GM23338 (cell line): Measurements from ENCODE around the gene DRC1. TPM values are rescaled to one million over a fixed set of nuclear protein-coding genes. Genes with fewer than 3 reads are reported as not detected.

ENCODE experiments used
- ATAC-seq: fragments of 200-7000 bp; cut with Tn5 transposase; 3 replicates; pipeline ENCODE4 v1.9.1; 2020
- DNase-seq: peaks from one replicate; pipeline ENCODE4 v3.0.0-alpha.2; 2015; ENCODE audit warnings: low spot score
- H2AFZ ChIP-seq: fragments of 200-600 bp; sonication (generic); 2 replicates; pipeline ENCODE4 v1.8.0; 2016; ENCODE audit warnings: antibody characterized with exemption, mild to moderate bottlenecking, moderate library complexity
- H3F3A ChIP-seq: fragments of 200-600 bp; sonication (generic); replicated peaks from 2 replicates; pipeline ENCODE4 v1.8.0; 2017; ENCODE audit warnings: antibody characterized with exemption, mixed run types, low read depth
- H3K27ac ChIP-seq: fragments of 200-600 bp; sonication (generic); 2 replicates; pipeline ENCODE4 v1.6.1; 2016; ENCODE audit warnings: low read depth
- H3K27me3 ChIP-seq: fragments of 200-600 bp; sonication (generic); 2 replicates; pipeline ENCODE4 v1.8.0; 2016; ENCODE audit warnings: mild to moderate bottlenecking, mixed run types, moderate library complexity; ENCODE audit not compliant: insufficient read depth
- H3K36me3 ChIP-seq: fragments of 200-600 bp; sonication (generic); 2 replicates; pipeline ENCODE4 v1.8.0; 2016; ENCODE audit warnings: mild to moderate bottlenecking; ENCODE audit not compliant: insufficient read depth
- H3K4me1 ChIP-seq: fragments of 200-600 bp; sonication (generic); 2 replicates; pipeline ENCODE4 v1.8.0; 2016; ENCODE audit warnings: mild to moderate bottlenecking, moderate library complexity; ENCODE audit not compliant: insufficient read depth
- H3K4me2 ChIP-seq: fragments of 200-600 bp; sonication (generic); 2 replicates; pipeline ENCODE4 v1.7.1; 2017; ENCODE audit warnings: mixed run types
- H3K4me3 ChIP-seq: fragments of 200-600 bp; sonication (generic); 2 replicates; pipeline ENCODE4 v1.6.1; 2016; ENCODE audit warnings: mixed run types
- H3K79me2 ChIP-seq: fragments of 200-600 bp; sonication (generic); replicated peaks from 2 replicates; pipeline ENCODE4 v1.8.0; 2017; ENCODE audit warnings: mild to moderate bottlenecking; ENCODE audit not compliant: insufficient read depth
- H3K9me2 ChIP-seq: fragments of 200-600 bp; sonication (generic); 2 replicates; pipeline ENCODE4 v1.8.0; 2017; ENCODE audit not compliant: insufficient read depth
- H4K20me1 ChIP-seq: fragments of 200-600 bp; sonication (generic); replicated peaks from 2 replicates; pipeline ENCODE4 v1.8.0; 2017; ENCODE audit warnings: mild to moderate bottlenecking; ENCODE audit not compliant: insufficient read depth
- H3K27ac Mint-ChIP-seq: 2 replicates; pipeline ENCODE4 v1.8.0; 2020; ENCODE audit warnings: inconsistent platforms, mild to moderate bottlenecking, moderate library complexity, mixed read lengths
- H3K27me3 Mint-ChIP-seq: 3 replicates; pipeline ENCODE4 v1.8.0; 2022; ENCODE audit warnings: low read depth, mild to moderate bottlenecking, moderate library complexity, mixed read lengths, inconsistent platforms; ENCODE audit not compliant: insufficient read depth, poor library complexity
- H3K36me3 Mint-ChIP-seq: 3 replicates; pipeline ENCODE4 v1.8.0; 2021; ENCODE audit warnings: low read depth, mild to moderate bottlenecking, inconsistent platforms, moderate library complexity, mixed read lengths
- H3K4me1 Mint-ChIP-seq: 3 replicates; pipeline ENCODE4 v1.8.0; 2020; ENCODE audit warnings: mild to moderate bottlenecking, inconsistent platforms, mixed read lengths
- H3K4me3 Mint-ChIP-seq: 3 replicates; pipeline ENCODE4 v1.8.0; 2021; ENCODE audit warnings: moderate library complexity, mild to moderate bottlenecking, inconsistent platforms, mixed read lengths
- H3K9me3 Mint-ChIP-seq: 3 replicates; pipeline ENCODE4 v1.8.0; 2020; ENCODE audit warnings: moderate library complexity, mild to moderate bottlenecking, inconsistent platforms, mixed read lengths
- CREB1 ChIP-seq: fragments of 250-450 bp; sonication (Bioruptor Pico); IDR thresholded peaks from 2 replicates; pipeline ENCODE4 v1.5.0; 2020; ENCODE audit warnings: low read depth, mild to moderate bottlenecking, moderate library complexity
- EZH2 ChIP-seq: fragments of 200-600 bp; sonication (generic); IDR thresholded peaks from one replicate; pipeline ENCODE4 v1.8.0; 2017; ENCODE audit warnings: antibody characterized with exemption, mild to moderate bottlenecking, low read depth; ENCODE audit not compliant: unreplicated experiment
- EZH2phosphoT487 ChIP-seq: fragments of 200-600 bp; sonication (generic); IDR thresholded peaks from one replicate; pipeline ENCODE4 v1.8.1; 2018; ENCODE audit warnings: antibody characterized with exemption; ENCODE audit not compliant: unreplicated experiment
- NANOG ChIP-seq: IDR thresholded peaks from 2 replicates; pipeline ENCODE4 v1.6.1; 2016; ENCODE audit warnings: antibody characterized with exemption, borderline replicate concordance
- POLR2AphosphoS5 ChIP-seq: IDR thresholded peaks from 2 replicates; pipeline ENCODE4 v1.6.1; 2016; ENCODE audit warnings: antibody characterized with exemption, low read depth
- REST ChIP-seq: IDR thresholded peaks from one replicate; pipeline ENCODE4 v1.6.1; 2018; ENCODE audit warnings: antibody characterized with exemption; ENCODE audit not compliant: unreplicated experiment
- STAT1 ChIP-seq: IDR thresholded peaks from one replicate; pipeline ENCODE4 v1.6.1; 2016; ENCODE audit warnings: antibody characterized with exemption; ENCODE audit not compliant: unreplicated experiment
- ZNF114 ChIP-seq: fragments of 250-450 bp; sonication (Bioruptor Pico); IDR thresholded peaks from 2 replicates; pipeline ENCODE4 v1.5.0; 2020; ENCODE audit warnings: mild to moderate bottlenecking, moderate library complexity
- ZNF331 ChIP-seq: fragments of 250-450 bp; sonication (Bioruptor Pico); IDR thresholded peaks from 2 replicates; pipeline ENCODE4 v1.5.0; 2020; ENCODE audit warnings: low read depth, mild to moderate bottlenecking, moderate library complexity
- polyA plus RNA-seq: library from polyadenylated mRNA; unstranded; fragments of >200 nt; fragmentation: Nextera tagmentation; extraction: Ambion mirVana; gene quantifications from 2 replicates; pipeline ENCODE4 v1.2.1, GENCODE V29; 2016
- total RNA-seq: library from RNA; depleted of rRNA; stranded (reverse); fragments of >200 nt; shearing (Covaris generic); gene quantifications from 2 replicates; pipeline ENCODE4 v1.2.3, GENCODE V29; 2014
- TF ChIP-seq, protein P1 (sequence below): IDR thresholded peaks from 2 replicates; pipeline ENCODE4 v1.6.1; 2016; ENCODE audit warnings: antibody characterized with exemption
- TF ChIP-seq, protein P2 (sequence below): fragments of 250-450 bp; sonication (Bioruptor Pico); IDR thresholded peaks from 2 replicates; pipeline ENCODE4 v1.5.0; 2020; ENCODE audit warnings: mild to moderate bottlenecking, moderate library complexity

DRC1 gene
- total and polyA plus RNA-seq, 2 experiments from 2014 or later: 0.45 TPM; not detected in 1

- TF ChIP-seq REST (no peak), ZNF331 (CRISPR knock-in tag) (no peak), ZNF114 (CRISPR knock-in tag) (no peak), EZH2 (no peak)
These were observed 33.4 kb downstream of the DRC1 start (continued) for GRCh38 chr2:26435106-26435505.

DNA sequence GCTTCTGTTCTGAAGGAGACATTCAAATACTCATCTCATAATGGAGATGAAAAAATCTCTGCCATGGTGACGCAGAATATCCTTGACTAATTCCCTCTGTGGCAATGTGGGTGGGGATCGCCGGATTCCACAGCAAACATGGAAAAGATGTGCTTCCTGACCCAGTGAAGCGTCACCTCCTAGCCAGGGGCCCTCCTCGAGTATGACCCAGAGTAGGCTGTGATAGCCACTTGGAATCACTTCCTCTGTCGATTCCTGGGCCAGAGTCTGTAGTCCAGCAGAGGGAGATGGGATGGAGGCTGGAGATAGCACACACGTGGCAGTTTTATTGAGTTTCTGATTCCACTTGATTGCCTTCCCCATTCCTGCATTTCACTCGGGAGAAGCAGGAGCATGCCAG lies 36.8 kb downstream of the DRC1 start:
- Histone ChIP-seq H3K79me2 (no peaks in the 10 kb centered on the region), H3K27me3 (no peaks in the 10 kb centered on the region), H4K20me1 (no peaks in the 10 kb centered on the region), H3K36me3 (no peaks in the 10 kb centered on the region), H3F3A (no peaks in the 10 kb centered on the region), H2AFZ (peak overlapping the region; percentile 12; the same call in 1 of the 2 replicates), H3K27ac (no peak overlapping the region), H3K9me2 (no peaks in the 10 kb centered on the region), H3K4me2 (no peak overlapping the region), H3K4me3 (no peak overlapping the region), H3K4me1 (no peaks in the 10 kb centered on the region)
- Mint-ChIP-seq H3K36me3 (no peaks in the 10 kb centered on the region), H3K4me3 (no peak overlapping the region), H3K4me1 (0 out of 3 replicates have a peak, but pooled peaks cover 3% of the 10 kb centered on the region), H3K9me3 (no peaks in the 10 kb centered on the region; the same call in 2 of the 3 replicates), H3K27ac (no peak overlapping the region), H3K27me3 (peaks cover 4% of the 10 kb centered on the region)
- peak; percentile 13 for DNase-seq
- no peak for TF ChIP-seq NANOG
- no peak for TF ChIP-seq STAT1
- no peak for TF ChIP-seq CREB1 (CRISPR knock-in tag)
- TF ChIP-seq POLR2AphosphoS5: no peak
- TF ChIP-seq, protein P1, sequence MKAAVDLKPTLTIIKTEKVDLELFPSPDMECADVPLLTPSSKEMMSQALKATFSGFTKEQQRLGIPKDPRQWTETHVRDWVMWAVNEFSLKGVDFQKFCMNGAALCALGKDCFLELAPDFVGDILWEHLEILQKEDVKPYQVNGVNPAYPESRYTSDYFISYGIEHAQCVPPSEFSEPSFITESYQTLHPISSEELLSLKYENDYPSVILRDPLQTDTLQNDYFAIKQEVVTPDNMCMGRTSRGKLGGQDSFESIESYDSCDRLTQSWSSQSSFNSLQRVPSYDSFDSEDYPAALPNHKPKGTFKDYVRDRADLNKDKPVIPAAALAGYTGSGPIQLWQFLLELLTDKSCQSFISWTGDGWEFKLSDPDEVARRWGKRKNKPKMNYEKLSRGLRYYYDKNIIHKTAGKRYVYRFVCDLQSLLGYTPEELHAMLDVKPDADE: no peak
- no peak for TF ChIP-seq EZH2phosphoT487
- TF ChIP-seq, protein P2, sequence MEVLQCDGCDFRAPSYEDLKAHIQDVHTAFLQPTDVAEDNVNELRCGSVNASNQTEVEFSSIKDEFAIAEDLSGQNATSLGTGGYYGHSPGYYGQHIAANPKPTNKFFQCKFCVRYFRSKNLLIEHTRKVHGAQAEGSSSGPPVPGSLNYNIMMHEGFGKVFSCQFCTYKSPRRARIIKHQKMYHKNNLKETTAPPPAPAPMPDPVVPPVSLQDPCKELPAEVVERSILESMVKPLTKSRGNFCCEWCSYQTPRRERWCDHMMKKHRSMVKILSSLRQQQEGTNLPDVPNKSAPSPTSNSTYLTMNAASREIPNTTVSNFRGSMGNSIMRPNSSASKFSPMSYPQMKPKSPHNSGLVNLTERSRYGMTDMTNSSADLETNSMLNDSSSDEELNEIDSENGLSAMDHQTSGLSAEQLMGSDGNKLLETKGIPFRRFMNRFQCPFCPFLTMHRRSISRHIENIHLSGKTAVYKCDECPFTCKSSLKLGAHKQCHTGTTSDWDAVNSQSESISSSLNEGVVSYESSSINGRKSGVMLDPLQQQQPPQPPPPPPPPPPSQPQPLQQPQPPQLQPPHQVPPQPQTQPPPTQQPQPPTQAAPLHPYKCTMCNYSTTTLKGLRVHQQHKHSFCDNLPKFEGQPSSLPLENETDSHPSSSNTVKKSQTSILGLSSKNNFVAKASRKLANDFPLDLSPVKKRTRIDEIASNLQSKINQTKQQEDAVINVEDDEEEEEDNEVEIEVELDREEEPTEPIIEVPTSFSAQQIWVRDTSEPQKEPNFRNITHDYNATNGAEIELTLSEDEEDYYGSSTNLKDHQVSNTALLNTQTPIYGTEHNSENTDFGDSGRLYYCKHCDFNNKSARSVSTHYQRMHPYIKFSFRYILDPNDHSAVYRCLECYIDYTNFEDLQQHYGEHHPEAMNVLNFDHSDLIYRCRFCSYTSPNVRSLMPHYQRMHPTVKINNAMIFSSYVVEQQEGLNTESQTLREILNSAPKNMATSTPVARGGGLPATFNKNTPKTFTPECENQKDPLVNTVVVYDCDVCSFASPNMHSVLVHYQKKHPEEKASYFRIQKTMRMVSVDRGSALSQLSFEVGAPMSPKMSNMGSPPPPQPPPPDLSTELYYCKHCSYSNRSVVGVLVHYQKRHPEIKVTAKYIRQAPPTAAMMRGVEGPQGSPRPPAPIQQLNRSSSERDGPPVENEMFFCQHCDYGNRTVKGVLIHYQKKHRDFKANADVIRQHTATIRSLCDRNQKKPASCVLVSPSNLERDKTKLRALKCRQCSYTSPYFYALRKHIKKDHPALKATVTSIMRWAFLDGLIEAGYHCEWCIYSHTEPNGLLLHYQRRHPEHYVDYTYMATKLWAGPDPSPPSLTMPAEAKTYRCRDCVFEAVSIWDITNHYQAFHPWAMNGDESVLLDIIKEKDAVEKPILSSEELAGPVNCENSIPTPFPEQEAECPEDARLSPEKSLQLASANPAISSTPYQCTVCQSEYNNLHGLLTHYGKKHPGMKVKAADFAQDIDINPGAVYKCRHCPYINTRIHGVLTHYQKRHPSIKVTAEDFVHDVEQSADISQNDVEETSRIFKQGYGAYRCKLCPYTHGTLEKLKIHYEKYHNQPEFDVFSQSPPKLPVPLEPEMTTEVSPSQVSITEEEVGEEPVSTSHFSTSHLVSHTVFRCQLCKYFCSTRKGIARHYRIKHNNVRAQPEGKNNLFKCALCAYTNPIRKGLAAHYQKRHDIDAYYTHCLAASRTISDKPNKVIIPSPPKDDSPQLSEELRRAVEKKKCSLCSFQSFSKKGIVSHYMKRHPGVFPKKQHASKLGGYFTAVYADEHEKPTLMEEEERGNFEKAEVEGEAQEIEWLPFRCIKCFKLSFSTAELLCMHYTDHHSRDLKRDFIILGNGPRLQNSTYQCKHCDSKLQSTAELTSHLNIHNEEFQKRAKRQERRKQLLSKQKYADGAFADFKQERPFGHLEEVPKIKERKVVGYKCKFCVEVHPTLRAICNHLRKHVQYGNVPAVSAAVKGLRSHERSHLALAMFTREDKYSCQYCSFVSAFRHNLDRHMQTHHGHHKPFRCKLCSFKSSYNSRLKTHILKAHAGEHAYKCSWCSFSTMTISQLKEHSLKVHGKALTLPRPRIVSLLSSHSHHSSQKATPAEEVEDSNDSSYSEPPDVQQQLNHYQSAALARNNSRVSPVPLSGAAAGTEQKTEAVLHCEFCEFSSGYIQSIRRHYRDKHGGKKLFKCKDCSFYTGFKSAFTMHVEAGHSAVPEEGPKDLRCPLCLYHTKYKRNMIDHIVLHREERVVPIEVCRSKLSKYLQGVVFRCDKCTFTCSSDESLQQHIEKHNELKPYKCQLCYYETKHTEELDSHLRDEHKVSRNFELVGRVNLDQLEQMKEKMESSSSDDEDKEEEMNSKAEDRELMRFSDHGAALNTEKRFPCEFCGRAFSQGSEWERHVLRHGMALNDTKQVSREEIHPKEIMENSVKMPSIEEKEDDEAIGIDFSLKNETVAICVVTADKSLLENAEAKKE: no peak
- ATAC-seq: peak; percentile 43; the same call in 2 of the 3 replicates
